Measurements from ENCODE around the gene RPTOR.

GRCh38 chr17:80646328-80646727 lies 101.7 kb downstream of the RPTOR start:
- no peak for TF ChIP-seq POLR2A (IDR thresholded peaks at IDR 0.05)
- TF ChIP-seq CTCF (IDR thresholded peaks at IDR 0.05), result no peak
